ENCODE results near the gene DUSP10.

Gene DUSP10

GRCh38 chr1:221747839-221748238 lies 6.0 kb upstream of the DUSP10 start:
- DNase-seq (ENCODE audit: low read depth): no peak
- TF ChIP-seq CTCF (conservative IDR thresholded peaks at IDR 0.05; ENCODE audit: control insufficient read depth, insufficient read depth, low read depth, low read length): no peak

GRCh38 chr1:221743416-221744208 lies 1.7 kb upstream of the DUSP10 start:
- no peak for TF ChIP-seq CTCF (conservative IDR thresholded peaks at IDR 0.05; ENCODE audit: control insufficient read depth, insufficient read depth, low read depth, low read length)
- DNase-seq (ENCODE audit: low read depth): no peak
- H3K4me3 ChIP-seq (ENCODE audit: control insufficient read depth, low read depth, low read length): peak overlapping the region; percentile 56

More at GRCh38 chr1:221747839-221748238, 6.0 kb upstream of the DUSP10 start:
- H3K4me3 ChIP-seq (ENCODE audit: control insufficient read depth, low read depth, low read length): no peak overlapping the region

- DNase-seq (ENCODE audit: low read depth): peak; percentile 77
- TF ChIP-seq CTCF (conservative IDR thresholded peaks at IDR 0.05; ENCODE audit: control insufficient read depth, insufficient read depth, low read depth, low read length): no peak
- peak overlapping the region; percentile 56 for H3K4me3 ChIP-seq (ENCODE audit: control insufficient read depth, low read depth, low read length)
Observed at GRCh38 chr1:221742555-221743415, 896 bp upstream of the DUSP10 start.

- peak overlapping the region; percentile 98 for H3K4me3 ChIP-seq (ENCODE audit: control insufficient read depth, low read depth, low read length)
- TF ChIP-seq CTCF (conservative IDR thresholded peaks at IDR 0.05; ENCODE audit: control insufficient read depth, insufficient read depth, low read depth, low read length): no peak
- DNase-seq (ENCODE audit: low read depth): peak; percentile 19
Observed at GRCh38 chr1:221740993-221741702, 741 bp downstream of the DUSP10 start.

- no peak for TF ChIP-seq CTCF (conservative IDR thresholded peaks at IDR 0.05; ENCODE audit: control insufficient read depth, insufficient read depth, low read depth, low read length)
- H3K4me3 ChIP-seq (ENCODE audit: control insufficient read depth, low read depth, low read length): peak overlapping the region; percentile 98
- peak; percentile 12 for DNase-seq (ENCODE audit: low read depth)
Observed at GRCh38 chr1:221740369-221740992, 1.4 kb downstream of the DUSP10 start.

GRCh38 chr1:221739677-221740025 lies 2.2 kb downstream of the DUSP10 start:
- DNase-seq (ENCODE audit: low read depth): no peak
- no peak for TF ChIP-seq CTCF (conservative IDR thresholded peaks at IDR 0.05; ENCODE audit: control insufficient read depth, insufficient read depth, low read depth, low read length)
- peak overlapping the region; percentile 98 for H3K4me3 ChIP-seq (ENCODE audit: control insufficient read depth, low read depth, low read length)

Data from fibroblast of mammary gland (primary cell).